ENCODE measurements around the gene BCAP31. TPM values are rescaled to one million over a fixed set of nuclear protein-coding genes. Genes with fewer than 3 reads are reported as not detected.

Gene BCAP31
- total RNA-seq, 1 experiment from 2014 or later, result 522 TPM

DNA sequence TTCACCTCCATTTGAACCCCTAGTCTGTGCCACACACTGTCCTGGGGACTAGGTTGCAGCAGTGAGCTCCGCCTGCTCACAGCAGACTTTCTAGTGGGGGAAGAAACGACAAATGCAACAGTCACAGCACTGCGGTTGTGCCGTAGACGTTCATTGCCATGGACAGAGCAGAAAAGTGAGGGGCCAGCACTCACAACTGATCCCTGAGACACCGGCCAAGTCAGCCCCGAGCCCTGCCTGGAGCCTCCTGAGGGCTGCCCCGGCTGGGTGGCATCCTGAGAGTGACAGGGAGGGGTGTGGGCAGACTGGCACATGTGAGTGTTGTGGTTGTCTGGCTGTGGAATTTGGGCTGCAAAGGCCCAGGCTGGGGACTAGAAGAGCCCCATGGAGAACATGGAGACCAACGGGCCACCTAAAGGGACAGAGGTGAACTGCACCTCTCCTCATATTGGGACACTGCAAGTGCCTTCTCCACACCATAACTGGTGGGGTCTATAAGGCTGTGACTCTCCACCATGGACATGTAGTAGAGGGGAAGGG is 72.6 kb downstream of the BCAP31 start:
- no peaks in the 10 kb centered on the region for H3K79me2 ChIP-seq (ENCODE audit: low read depth)
- no peaks in the 10 kb centered on the region for H3K27me3 ChIP-seq (ENCODE audit: insufficient read depth, low read depth)
- H2AFZ ChIP-seq, result no peak overlapping the region
- no peaks in the 10 kb centered on the region for H3K9me3 ChIP-seq (ENCODE audit: insufficient read depth, low read depth)
- intact Hi-C loops (cut with micrococcal nuclease; ENCODE audit: unreplicated experiment), result no loop called here
- H3K4me1 ChIP-seq (replicated peaks; ENCODE audit: insufficient read depth), result no peaks in the 10 kb centered on the region
- no peak overlapping the region for H3K27ac ChIP-seq
- CTCF ChIA-PET, result interaction anchor here (0.6 to 1.1 kb wide), 3 partner anchors 9 to 97 kb away, joined by 3 to 7 read pairs (median 3); no protein-coding TSS in a partner anchor
- TF ChIP-seq CTCF (conservative IDR thresholded peaks at IDR 0.05) (peak; percentile 59), EZH2 (IDR thresholded peaks at IDR 0.05; ENCODE audit: low read depth) (no peak)
- H3K36me3 ChIP-seq (ENCODE audit: low read depth), result no peaks in the 10 kb centered on the region
- H4K20me1 ChIP-seq (ENCODE audit: insufficient read depth), result no peaks in the 10 kb centered on the region
- H3F3A ChIP-seq (ENCODE audit: insufficient read depth, low read depth), result no peaks in the 10 kb centered on the region
- POLR2A ChIA-PET (ENCODE audit: unreplicated experiment), result no interaction called here
- H3K4me2 ChIP-seq, result no peak overlapping the region
- DNase-seq, result no peak
- no peak overlapping the region for H3K4me3 ChIP-seq
- BruUV-seq (replicated peaks), result no TSS peak
- no peaks in the 10 kb centered on the region for H3K9me2 ChIP-seq (ENCODE audit: insufficient read depth)

GRCh38 chrX:153650959-153651358 is 73.2 kb downstream of the BCAP31 start:
- H3K4me3 ChIP-seq, result no peak overlapping the region
- DNase-seq, result no peak
- TF ChIP-seq CTCF (conservative IDR thresholded peaks at IDR 0.05) (no peak), EZH2 (IDR thresholded peaks at IDR 0.05; ENCODE audit: low read depth) (no peak)
- H3K27me3 ChIP-seq (ENCODE audit: insufficient read depth, low read depth), result no peaks in the 10 kb centered on the region
- no peak overlapping the region for H3K27ac ChIP-seq
- no peaks in the 10 kb centered on the region for H3F3A ChIP-seq (ENCODE audit: insufficient read depth, low read depth)
- no peak overlapping the region for H2AFZ ChIP-seq
- no peaks in the 10 kb centered on the region for H3K9me3 ChIP-seq (ENCODE audit: insufficient read depth, low read depth)
- BruUV-seq (replicated peaks), result no TSS peak
- CTCF ChIA-PET, result interaction anchor here (0.6 to 1.1 kb wide), 3 partner anchors 9 to 97 kb away, joined by 3 to 7 read pairs (median 3); no protein-coding TSS in a partner anchor
- H3K4me1 ChIP-seq (replicated peaks; ENCODE audit: insufficient read depth), result peaks cover 6% of the 10 kb centered on the region
- intact Hi-C loops (cut with micrococcal nuclease; ENCODE audit: unreplicated experiment), result no loop called here
- no peak overlapping the region for H3K4me2 ChIP-seq
- H3K79me2 ChIP-seq (ENCODE audit: low read depth), result no peaks in the 10 kb centered on the region
- H3K9me2 ChIP-seq (ENCODE audit: insufficient read depth), result no peaks in the 10 kb centered on the region
- POLR2A ChIA-PET (ENCODE audit: unreplicated experiment), result no interaction called here
- H3K36me3 ChIP-seq (ENCODE audit: low read depth), result no peaks in the 10 kb centered on the region
- H4K20me1 ChIP-seq (ENCODE audit: insufficient read depth), result no peaks in the 10 kb centered on the region

Other genes with a start within 250 kb of the BCAP31 start
- 0.33 and 0.70 TPM in 2 replicates for gene BGN, start 229.4 kb downstream of the BCAP31 start, total RNA-seq (2021)
- gene ATP2B3, start 206.7 kb downstream of the BCAP31 start, total RNA-seq (2021), result not detected in 2 replicates
- 33.9 and 35.9 TPM in 2 replicates for gene CCNQ, start 125.2 kb downstream of the BCAP31 start, total RNA-seq (2021)
- 1.3 and 1.8 TPM in 2 replicates for gene DUSP9, start 77.2 kb downstream of the BCAP31 start, total RNA-seq (2021)
- 1.0 and 4.4 TPM in 2 replicates for gene PNCK, start 50.6 kb downstream of the BCAP31 start, total RNA-seq (2021)
- 37.6 and 40.5 TPM in 2 replicates for gene SLC6A8, start 36.5 kb downstream of the BCAP31 start, total RNA-seq (2021)
- 40.0 and 44.9 TPM in 2 replicates for gene ABCD1, start 469 bp upstream of the BCAP31 start, total RNA-seq (2021)
- 39.4 and 41.4 TPM in 2 replicates for gene PLXNB3, start 39.9 kb upstream of the BCAP31 start, total RNA-seq (2021)
- 0.40 and 0.46 TPM in 2 replicates for gene SRPK3, start 56.7 kb upstream of the BCAP31 start, total RNA-seq (2021)
- gene IDH3G, start 70.0 kb upstream of the BCAP31 start, total RNA-seq (2021), result 47.7 and 63.4 TPM in 2 replicates
- 223 and 310 TPM in 2 replicates for gene SSR4, start 70.3 kb upstream of the BCAP31 start, total RNA-seq (2021)
- 0.17 and 0.25 TPM in 2 replicates for gene PDZD4, start 106.2 kb upstream of the BCAP31 start, total RNA-seq (2021)
- 68.8 and 79.0 TPM in 2 replicates for gene L1CAM, start 161.8 kb upstream of the BCAP31 start, total RNA-seq (2021)
- 3.2 and 3.8 TPM in 2 replicates for gene AVPR2, start 180.3 kb upstream of the BCAP31 start, total RNA-seq (2021)
- 47.0 and 86.0 TPM in 2 replicates for gene ARHGAP4, start 201.9 kb upstream of the BCAP31 start, total RNA-seq (2021)
- gene NAA10, start 210.7 kb upstream of the BCAP31 start, total RNA-seq (2021), result 181 and 189 TPM in 2 replicates
- 6.8 and 6.9 TPM in 2 replicates for gene RENBP, start 220.3 kb upstream of the BCAP31 start, total RNA-seq (2021)
- 67.1 and 79.9 TPM in 2 replicates for gene HCFC1, start 247.4 kb upstream of the BCAP31 start, total RNA-seq (2021)
- gene TMEM187, start 248.4 kb upstream of the BCAP31 start, total RNA-seq (2021), result 20.1 and 30.8 TPM in 2 replicates